ENCODE measurements around the gene DHODH.
"Not testable (repeated sequence)": the region's sequence is repeated elsewhere in the genome, so short reads cannot be mapped to it uniquely, and the experiment has no call there.

Gene DHODH

DNA sequence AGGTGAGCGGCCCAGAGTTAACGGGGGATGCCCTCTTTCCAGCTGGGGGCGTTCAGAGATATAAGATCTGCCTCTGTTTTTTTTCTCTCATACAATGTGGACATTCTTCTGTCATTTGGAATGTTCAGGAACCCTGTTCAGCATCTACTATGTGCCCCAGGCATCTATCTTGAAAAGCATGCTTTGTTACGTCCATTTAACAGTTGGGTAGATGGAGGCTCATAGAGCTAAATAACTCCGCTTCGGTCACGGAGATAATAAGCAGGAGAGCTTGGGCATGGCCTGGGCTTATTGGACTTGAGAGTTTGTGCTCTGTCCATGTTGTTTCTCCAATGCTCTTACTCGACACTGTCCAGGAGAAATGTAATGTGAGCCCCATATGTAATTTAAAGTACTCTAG is 6.1 kb downstream of the DHODH start:
- DNase-seq = no peak

DNA sequence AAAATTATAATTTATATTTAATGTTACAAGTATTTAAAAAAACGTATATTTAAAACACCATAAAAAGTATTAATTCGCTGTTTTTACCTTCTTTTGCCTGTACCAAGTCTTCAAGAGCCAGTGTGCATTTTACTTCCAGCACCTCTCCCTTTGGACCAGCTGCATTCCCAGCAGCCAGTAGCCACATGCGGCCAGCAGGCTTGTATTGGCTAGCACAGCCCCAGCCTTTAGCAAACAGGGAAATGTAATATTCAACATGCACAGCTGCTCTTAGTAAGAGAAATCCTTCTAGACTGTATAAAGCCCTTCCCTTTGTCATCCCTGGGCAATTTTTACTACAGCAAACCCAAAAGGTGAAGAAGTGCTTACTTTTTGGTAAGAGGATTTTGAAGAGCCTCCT is 6.6 kb downstream of the DHODH start:
- DNase-seq = no peak

DNA sequence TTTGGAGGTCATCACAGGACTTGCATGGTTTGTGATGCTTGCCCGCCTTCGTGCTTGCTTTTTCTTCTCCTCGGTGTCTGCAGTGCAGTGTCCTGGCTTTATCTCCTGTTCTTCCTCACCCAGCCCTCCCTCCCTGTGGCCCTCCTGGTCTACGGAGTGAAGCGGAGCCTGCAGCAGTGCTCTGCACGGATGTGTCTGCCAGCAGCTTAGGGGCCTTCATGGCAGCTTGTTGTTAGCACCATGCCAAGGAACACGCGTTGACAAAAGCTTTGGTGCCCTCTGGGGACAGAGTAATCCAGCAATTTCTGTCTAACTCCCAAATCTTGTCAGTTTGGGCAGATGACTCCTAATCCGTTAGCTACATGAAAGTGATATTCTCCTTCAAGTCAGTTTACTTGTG is 9.9 kb downstream of the DHODH start:
- no peak for DNase-seq

DNA sequence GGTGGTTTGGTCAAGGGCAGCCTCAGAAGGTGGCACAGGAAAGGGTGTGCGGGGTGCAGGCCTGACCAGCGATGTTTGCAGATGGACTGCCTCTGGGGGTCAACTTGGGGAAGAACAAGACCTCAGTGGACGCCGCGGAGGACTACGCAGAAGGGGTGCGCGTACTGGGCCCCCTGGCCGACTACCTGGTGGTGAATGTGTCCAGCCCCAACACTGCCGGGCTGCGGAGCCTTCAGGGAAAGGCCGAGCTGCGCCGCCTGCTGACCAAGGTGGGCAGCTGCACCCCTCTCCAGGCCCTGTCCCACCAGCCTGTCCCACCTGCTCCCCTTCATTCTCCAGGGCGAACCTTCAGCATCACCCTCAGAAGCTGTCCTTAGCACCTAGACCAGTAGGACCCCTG is 12.5 kb downstream of the DHODH start:
- DNase-seq = no peak

DNA sequence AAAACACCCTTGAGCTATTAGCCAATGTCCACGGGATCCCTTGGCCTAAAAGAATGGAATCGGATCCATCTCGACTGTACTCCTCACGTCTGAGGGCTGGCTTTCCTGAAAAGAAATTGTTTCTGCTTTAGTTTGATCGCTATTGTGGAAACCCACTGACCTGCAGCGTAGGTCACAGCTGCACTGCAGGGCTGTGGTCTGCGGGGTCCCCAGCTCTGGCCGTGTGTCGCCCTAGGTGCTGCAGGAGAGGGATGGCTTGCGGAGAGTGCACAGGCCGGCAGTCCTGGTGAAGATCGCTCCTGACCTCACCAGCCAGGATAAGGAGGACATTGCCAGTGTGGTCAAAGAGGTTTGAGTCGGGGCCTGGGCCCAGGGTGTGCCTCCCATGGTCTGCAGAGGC is 13.6 kb downstream of the DHODH start:
- no peak for DNase-seq

DNA sequence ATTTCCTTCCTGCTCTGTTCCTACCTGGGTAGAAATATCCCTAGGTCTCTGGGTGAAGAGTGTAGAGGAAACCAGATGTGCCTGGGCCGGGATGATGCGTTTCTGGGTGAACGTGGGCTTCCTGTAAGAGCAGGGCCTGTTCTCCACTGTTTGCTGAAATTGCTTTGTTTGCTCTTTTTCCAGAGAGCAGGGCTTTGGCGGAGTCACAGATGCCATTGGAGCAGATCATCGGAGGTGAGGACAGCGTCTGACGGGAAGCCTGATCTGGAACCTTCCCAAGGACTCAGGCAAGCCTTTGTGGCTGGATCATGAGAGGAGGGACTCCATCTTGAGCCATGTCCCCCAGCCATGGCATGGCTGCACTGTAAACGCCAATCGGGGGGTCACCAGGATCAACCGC is 15.4 kb downstream of the DHODH start:
- DNase-seq = no peak

DNA sequence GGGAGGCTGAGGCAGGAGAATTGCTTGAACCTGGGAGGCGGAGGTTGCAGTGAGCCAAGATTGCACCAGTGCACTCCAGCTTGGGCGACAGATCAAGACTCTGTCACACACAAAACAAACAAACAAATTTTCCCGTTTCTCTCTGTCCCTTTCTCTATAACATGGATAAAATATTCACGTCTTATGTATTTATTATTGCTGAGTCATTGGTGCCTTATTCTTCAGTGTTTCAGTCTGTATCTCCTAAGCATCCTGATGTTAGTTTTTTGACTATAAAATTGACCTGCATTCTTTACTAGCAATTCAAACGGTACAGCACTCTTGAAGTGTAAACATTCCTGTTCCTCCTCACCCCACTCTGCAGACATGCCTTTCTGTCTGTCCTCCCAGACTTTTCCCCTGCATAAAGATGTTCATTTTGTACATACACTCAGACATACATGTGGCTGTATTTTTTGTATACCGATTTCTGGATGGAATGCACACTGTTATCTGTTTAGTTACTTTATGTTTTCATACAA is 16.4 kb downstream of the DHODH start:
- no peak for DNase-seq

DNA sequence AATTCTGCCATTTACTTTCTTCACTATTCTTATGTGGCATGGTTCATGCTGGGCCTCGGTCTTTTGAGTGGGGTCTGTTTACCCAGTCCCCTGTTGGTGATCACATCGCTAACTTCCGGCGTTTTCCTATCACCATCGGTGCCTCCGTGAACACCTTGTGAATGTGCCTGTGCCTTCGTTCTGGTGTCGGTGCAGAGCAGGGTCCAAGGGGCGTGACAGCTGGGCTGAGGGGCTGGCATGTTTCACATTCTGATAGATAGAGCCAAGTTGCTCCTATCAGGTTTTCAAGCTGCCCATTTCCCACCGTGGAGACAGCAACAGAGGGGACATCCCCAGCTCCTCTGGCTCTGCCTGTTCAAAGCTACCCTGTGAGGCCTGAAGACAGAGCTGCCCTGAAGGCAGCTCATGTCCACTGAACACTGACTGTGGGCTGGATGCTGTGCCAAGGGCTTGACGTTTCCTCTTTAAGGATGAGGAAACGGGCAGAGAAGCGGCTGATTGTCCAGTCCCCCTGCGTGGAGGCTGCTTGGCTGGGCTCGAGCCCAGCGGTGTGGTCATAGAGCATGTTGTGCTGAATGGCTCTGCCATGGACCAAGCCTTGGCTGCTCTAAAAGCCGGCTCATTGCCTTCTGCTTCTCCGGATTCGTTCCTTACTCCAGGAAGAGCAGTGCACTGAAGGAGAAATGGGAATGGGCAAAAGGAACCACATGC is 17.0 kb downstream of the DHODH start:
- DNase-seq = no peak

DNA sequence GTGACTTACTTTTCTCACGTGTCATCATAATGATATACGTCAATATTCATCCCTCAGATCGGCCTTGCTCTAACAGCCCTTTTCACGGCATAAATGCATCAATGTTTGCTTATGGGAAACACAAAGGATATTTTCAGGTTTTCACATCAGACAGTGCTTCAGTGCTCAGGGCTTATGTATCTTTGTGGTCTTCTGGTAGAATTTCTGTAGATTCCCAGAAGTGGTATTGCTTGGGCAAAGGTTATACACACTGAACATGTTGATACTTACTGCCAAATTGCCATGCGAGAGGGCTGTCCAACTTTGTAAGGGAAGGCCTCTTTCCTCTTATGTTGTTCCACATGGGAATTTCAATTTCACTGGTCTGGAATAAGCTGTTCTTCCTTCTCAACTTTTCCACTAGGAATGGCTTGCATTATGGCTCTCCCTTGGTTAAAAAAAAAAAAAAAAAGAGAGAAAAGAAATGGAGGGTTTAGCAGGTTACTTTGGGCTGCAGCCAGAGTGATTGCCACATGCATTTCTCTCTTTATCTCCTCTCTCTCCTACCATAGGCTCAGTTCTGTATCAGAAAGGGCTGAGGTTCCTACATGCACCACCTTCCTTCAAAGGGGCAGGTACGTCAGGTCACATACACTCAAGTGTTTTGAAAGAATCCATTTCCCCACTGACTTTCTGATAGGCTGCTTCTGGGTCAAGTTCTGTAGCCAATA is 19.3 kb downstream of the DHODH start:
- no peak for DNase-seq

DNA sequence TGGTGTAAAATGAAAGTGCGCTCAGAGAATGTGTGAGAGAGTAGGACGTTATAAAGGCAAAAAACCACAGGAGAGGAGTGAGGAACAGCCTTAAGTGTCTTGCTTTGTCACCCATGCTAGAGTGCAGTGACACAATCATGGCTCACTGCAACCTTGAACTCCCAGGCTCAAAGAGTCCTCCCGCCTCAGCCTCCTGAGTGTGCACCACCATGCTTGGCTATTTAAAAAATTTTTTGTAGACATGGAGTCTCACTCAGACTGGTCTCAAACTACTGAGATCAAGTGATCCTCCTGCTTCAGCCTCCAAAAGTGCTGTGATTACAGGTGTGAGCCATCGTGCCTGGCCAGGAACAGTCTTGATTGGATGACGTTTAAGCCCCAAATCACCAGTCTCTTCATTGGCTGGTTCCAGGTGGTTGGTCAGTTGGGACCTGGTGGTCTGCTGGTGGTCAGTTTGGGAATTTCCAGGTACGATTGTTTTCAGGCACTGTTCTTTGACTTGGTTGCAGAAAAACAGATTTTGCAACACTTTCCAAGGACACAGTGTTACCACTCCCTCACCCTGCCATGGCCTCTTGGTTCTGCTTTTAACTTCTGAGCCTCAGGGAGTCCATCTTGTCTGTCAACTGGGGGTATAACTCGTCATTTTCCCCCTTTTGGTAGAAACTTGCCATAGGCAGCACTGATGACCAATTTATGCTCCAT is 21.2 kb downstream of the DHODH start:
- DNase-seq = no peak

DNA sequence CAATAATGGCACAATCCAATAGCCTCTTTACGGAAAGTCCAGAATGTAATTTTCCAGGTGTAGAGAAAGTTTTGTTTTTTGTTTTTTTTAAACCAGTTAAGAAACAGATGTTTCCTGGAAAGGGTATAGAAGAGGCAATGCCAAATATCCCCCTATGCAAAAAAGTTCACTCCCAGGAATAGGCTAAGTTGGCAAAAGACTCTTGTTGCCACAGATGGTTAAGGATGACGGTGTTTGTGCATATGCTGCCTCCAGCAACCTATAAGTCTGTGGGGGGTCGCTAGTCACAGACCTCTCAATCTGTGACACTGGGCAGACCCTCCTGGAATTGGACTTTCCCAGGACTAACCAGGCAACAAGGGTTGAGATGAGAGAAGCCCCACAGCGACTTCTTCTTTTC is 24.9 kb downstream of the DHODH start:
- no peak for DNase-seq

DNA sequence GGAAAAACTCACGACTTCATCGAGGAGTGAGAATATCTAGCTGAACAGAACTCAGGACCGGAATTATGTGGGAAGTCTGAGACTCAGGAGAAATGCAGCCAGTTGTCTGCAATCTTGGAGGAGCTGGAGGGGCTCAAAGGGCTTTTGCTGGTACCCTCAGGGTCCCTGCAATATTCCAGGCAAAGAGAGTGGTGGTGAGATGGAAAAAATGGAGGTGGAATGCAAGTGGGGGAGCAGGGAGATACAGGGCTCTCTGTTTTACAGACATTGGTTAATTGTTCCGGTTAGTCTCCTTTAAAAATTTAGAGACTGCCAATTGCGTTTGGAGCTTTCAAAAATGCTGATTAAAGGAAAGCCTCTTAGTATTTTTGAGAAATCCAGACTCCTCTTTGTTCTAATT is 27.6 kb downstream of the DHODH start:
- no peak for DNase-seq

DNA sequence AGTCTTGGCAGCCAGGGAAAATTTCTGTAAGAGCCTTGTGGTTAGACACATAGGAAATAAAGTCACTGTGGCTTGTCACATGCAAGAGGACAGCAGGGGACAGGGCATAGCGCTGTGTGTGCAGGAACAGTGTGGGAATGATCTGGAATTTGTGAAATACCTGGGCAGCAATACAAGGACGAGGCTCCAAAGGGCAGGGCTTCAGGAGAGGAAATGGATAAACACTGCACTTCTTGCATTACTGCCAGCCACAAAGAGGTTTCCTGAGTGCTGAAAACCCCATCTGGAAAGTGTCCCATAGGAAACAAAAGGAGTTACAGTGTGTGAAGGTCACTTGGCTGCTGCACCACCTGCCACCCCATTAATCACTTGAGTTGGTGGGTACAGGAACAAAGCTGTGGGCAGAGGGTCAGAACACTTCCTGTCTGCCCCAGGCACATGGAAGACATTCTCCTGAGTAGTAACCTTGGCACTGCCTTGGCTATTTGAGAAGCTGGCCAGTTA is 33.7 kb downstream of the DHODH start:
- no peak for DNase-seq

DNA sequence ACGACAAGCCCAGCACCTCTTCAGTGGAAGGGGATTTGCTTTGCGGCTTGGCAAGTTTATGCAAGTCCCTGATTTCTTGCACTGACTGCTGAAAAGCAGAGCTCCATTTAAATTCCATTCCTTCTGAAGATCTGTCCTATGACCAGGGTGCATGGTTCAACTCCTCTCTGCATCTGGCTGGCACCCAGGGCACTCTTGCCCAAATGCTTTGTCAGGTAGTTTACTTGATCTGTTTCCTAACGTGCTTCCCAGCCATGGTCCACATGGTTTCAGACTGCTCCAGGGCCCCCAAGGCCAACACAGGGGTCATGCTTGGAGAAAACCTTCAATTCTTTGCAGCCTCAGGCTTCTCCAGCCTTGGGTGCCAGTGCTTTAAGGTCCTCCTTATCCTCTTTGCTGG is 34.5 kb downstream of the DHODH start:
- DNase-seq = no peak

DNA sequence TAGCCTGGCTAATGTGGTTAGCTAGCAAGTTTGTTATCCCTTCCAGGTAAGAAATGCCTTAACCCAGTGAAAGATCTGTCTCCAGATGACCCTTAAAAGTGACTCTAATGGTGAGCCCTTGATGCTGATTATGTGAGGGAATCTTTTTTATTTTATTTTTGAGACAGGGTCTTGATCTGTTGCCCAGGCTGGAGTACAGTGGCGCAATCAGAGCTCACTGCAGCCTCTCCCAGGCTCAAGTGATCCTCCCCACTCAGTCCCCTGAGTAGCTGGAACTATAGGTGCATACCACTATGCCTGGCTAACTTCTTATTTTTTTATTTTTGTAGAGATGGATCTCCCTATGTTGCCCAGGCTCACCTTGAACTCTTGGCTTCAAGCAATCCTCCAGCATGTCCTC is 35.0 kb downstream of the DHODH start:
- DNase-seq = no peak

DNA sequence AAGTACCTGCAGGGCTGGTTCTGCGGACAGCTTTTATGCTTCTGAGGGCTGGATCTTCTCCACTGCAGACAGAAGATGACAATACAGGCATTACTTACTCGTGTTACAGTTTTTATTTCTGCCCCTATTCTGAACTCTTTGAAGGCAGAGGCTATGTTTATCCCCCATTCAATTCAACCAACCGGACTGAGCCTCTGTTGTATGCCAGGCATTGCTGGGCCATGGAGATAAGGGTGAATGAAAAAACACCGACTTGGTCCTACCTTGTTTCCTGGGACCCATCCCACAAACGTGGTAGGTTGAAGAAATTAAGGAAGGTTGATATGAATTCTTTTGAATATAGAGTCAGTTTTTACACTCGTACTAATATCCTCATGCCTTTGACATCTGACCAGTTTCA is 35.8 kb downstream of the DHODH start:
- DNase-seq = no peak

DNA sequence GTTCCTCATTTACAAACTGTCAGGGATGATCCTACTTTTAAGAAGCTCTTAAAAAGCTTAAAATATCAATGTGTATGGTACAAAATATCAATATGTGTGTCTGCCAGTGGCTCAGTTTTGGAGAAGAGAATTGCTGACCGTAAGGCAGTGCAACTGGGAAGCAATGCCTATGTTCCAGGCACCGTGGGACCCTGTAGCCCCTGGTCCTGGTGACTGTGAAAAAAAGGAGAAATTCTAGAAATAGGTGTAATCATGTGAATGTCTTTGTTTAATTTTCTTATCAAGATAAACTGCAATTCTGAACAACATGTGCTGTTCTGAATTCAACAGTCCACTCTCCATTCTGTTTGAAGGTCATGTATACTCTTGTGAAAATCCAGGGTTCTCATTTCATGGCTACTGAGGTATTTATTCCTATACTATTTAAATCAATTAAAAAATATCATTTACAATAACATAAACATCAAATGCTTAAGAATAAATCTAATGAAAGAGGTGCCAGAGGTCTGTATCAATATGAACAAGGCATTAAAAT is 36.3 kb downstream of the DHODH start:
- DNase-seq = no peak

DNA sequence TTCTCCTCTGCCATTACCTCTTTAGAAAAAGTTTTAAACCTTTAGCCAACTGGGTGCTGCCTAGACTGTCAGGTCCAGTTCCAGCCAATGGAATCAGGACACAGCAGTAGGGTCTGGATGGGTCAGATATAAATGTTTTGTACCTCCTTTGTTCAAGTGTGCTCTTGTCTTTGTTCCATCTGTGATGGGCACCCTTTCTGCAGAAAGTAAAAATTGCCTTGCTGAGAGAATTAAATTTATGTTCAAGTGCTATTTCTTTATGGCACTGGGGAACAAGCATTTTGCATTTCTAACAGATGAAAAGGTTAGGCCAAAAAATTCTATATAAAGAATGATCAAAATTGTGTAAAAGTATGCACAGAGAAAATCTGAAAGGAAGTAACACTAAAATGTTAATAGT is 40.6 kb downstream of the DHODH start:
- DNase-seq = no peak

DNA sequence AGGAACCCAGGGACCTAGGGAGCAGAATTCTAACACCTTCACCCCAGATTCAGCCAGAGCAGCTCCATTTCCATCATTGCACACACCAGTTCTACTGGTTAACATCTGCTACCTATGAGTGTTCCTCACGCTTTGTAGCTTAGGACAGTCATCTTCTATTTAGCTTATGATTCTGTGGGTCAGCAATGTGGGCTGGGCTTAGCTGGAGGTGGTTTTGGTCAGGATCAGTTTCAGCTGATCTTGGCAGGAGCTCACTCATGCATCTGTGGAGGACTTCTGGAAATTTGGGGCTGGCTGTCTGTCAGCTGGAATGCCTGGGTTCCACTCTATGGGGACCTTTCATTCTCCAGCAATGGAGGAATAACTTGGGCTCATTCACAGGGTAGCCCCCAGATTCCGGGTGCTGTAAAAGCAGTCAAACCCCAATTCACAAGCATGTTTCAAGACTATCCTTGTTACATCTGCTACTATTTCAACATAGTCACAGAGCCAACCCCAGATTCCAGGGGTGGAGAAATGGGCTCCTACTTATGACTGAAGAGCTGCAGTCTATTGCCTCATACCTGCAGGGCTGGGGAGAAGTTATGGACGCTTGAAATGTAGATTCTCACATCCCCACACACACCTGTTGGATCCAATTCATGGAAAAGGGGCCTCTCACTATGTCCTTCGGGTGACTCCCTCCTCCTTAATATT is 42.4 kb downstream of the DHODH start:
- DNase-seq = no peak

DNA sequence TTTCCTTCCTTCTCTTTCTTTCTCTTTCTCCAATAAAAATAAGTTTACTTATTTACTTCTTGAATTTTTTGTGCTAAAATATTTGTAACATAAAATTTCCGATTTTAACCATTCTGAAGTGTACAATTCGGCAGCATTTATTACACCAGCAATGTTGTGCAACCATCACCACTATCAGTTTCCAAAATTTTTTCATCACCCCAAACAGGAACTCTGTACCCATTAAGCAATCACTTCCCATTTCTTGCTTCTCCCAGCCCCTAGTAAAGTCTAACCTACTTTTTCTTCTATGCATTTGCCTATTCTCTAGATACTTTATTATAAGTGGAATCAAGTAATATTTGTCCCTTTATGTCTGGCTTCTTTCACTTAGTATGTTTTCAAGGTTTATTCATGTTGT is 43.3 kb downstream of the DHODH start:
- DNase-seq = no peak

DNA sequence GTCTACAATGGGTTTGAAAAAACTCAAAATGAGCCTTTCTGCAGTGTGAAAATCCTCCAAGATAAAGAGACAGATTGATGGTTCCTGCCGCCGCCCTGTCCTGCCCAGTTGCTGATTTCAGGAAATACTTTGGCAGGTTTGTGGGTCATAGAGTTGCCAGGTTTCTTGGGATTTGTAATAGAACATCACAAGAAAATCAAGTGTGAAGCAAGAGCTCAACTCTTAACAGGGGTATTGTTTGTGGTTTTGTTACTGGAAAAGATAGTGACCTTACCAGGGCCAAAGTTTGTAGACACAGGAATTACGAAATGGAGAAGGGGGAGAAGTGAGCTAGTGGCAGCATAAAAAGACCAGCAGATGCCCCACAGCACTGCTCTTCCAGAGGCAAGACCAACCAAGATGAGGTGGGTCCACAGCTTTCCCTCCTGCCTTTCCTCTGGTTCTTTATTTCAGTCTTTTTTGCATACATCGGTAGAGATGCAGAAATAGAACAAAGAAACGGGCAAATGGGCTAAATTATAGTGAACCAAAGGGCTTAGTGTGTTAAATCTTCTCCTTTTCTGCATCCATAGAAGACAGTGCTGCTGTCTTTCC is 45.8 kb downstream of the DHODH start, which contains the start of gene HP:
HP (plus strand) TSS at position 252 of the 594 bp plus-strand sequence; CDS start at position 400, 148 bp downstream.
- DNase-seq = not testable (repeated sequence)

DNA sequence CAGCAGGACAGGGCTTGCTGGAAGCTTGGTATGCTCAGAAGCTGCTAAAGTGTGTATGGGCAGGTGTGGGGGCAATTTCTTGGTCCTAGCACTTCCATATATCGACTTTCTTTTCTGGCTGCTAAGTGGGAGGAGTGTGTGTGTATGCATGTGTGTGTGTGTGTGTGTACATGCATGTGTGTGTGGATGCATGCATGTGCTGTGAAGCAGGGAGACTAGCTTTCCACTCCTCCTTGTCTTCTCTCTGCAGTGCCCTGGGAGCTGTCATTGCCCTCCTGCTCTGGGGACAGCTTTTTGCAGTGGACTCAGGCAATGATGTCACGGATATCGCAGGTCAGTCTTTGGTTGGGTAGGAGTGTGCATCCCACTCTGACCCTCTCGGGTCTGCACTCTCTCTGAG is 47.4 kb downstream of the DHODH start:
- DNase-seq = no peak
